GM12872 (cell line): ENCODE data around the gene BCKDK.
A peak's percentile ranks its signal among the peaks of the same experiment; 100 is the strongest.

Source experiments
- TF ChIP-seq, protein P1 (sequence below): IDR thresholded peaks from 3 replicates; pipeline ENCODE4 v1.5.1; 2011; ENCODE audit warnings: low read depth, mild to moderate bottlenecking, low read length, moderate library complexity; ENCODE audit not compliant: insufficient read depth

The BCKDK gene

DNA sequence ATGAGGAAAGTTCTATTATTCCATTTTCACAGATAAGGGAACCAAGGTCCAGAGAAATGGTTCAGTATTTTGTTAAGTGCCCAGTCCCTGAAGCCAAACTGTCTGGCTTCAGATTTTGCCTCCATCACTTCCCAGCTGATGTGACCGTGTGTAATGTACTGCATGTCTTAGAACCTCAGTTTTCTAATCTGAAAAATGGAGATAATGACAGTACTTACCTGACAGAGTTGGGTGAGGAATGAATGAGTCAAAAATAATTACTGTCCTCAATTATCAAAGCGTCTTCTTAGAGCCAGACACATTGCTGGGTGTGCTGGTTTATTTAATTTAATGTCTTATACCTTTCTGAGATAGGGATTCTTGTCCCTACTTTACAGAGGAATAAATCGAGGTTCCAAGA is 40.8 kb upstream of the BCKDK start:
- TF ChIP-seq, protein P1, sequence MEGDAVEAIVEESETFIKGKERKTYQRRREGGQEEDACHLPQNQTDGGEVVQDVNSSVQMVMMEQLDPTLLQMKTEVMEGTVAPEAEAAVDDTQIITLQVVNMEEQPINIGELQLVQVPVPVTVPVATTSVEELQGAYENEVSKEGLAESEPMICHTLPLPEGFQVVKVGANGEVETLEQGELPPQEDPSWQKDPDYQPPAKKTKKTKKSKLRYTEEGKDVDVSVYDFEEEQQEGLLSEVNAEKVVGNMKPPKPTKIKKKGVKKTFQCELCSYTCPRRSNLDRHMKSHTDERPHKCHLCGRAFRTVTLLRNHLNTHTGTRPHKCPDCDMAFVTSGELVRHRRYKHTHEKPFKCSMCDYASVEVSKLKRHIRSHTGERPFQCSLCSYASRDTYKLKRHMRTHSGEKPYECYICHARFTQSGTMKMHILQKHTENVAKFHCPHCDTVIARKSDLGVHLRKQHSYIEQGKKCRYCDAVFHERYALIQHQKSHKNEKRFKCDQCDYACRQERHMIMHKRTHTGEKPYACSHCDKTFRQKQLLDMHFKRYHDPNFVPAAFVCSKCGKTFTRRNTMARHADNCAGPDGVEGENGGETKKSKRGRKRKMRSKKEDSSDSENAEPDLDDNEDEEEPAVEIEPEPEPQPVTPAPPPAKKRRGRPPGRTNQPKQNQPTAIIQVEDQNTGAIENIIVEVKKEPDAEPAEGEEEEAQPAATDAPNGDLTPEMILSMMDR, result no peak

DNA sequence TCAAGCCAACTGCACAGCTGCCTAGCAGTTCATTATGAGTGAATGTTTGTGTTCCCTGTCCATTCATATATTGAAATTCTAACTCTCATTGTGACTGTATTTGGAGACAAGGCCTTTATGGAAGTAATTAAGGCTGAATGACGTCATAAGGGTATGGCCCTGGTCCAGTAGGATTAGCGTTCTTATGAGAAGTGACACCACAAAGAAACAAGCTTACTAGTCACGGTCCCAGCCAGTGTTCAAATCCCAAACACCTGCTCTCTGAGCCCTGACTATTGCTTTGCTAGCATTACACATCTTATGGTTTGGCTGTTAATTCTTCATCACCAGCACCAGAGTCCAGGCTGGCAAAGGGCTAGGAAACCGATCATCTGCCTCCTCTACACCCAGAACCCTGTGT is 36.3 kb upstream of the BCKDK start:
- TF ChIP-seq, protein P1, result no peak

DNA sequence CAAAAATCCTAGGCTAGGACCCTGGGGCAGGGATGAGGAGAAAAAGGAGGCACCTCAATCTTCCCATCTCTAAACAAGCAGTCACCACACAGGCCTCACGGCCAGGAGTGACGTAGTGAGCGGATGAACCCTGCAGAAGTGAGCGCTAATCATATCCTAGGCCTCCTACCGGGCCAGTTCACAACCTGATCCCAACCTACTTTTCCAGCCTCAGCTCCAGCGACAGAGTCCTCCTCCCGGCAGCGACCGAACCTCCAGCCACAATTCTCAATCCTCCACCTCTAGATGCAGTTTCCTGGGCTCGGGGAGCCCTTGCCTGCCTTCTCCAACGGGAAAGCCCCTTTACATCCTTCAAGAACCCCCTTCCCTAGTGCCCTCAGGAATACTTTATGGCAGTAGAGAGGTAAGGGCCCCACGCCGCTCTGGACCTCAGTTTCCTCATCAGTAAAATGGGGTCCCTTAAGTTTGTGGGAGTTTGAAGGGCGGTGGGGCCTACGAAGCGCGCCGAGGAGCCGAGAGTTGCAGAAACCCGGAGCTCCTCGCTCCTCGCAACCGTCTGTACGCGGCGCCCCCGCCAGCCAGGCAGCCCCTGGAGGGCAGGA is 35.5 kb upstream of the BCKDK start:
- TF ChIP-seq, protein P1, result no peak

DNA sequence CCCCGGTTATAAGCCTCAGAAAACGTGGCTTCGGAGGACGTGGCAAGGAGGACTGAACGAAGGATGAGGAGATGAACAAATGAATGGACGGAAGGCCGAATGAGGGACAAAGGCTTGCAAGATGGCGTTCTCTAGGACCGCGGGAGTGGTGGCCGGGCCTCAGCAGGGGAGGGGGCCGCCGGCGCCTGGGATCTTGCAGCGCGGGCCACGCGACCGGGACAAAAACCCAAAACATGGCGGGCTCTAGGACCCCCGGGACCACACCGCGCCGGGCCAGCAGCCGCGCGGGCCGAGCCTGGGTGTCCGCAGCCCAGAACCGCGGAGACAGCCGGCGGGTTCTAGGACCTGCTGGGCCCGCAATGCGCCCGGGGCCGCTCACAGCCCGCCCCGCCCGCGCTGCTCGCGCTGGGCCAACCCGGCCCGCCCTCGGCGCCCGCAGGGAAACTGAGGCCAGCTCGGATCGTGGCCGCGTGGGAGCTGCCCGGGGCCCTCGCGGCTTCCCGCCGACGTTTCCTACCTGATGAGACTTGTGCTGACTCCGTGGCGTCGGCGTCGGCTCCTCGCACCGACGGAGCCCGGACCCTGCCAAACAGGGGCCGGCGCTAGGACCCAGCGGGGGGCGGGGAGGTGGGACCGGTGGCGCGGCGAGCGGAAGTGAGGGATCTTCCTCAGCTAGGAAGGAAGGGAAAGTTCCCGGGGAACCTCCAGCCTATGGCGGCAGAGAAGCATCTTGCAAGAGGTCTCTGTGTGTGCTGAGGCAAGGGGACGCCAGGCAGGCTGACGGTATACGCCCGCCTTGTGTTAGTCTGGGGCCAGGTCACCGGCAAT is 34.8 kb upstream of the BCKDK start:
- TF ChIP-seq, protein P1, result no peak

DNA sequence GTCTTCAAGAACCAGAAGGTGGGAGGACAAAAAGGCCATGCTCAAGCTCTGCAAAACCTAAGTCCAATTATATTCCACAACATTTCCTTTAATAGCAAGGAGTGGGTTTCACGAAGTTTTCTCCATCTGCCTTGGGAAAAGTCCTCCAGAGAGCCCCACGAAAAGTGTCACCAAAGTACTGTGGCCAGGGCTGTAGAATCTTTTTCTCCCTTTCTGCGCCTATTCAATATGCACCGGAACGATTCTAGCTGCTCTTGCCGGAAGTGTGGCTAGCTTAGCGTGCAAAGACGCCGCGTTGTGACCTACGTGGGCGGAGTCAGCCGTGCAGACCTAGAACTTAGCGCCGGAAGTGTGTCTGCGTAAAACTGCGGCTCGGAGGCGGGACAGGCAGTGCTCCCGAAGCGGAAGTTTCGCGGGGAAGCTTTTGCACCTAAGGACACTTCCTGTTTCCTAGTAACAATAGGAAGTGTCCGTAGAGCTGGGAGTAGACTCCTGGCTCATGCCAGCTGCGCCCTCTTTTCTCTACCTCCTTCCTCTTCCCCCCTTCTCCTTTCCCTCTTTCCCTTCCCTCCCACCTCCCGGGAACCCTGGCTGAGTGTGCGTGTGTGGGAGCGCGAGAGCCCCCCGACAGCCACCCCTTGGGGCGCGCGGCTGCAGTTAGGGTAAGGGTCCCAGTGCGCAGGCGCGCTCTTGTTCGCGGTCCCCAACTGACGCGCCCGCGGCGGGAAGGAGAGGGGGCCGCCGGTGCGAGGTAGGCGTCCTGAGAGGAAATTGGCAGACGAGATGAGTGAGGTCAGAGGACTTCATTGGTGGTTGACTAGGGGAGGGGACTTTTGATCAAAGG is 34.0 kb upstream of the BCKDK start, which contains the start of the genes ZNF646 and ZNF668:
TSS of gene ZNF646 (plus strand) at position 453 of the 844 bp plus-strand sequence. CDS start 1,903 bp downstream, outside the sequence.
TSS of gene ZNF668 (minus strand) at position 271 of the 844 bp plus-strand sequence. CDS start 9,781 bp downstream, outside the sequence.
- TF ChIP-seq, protein P1, result peak; percentile 4; the same call in 1 of the 3 replicates

DNA sequence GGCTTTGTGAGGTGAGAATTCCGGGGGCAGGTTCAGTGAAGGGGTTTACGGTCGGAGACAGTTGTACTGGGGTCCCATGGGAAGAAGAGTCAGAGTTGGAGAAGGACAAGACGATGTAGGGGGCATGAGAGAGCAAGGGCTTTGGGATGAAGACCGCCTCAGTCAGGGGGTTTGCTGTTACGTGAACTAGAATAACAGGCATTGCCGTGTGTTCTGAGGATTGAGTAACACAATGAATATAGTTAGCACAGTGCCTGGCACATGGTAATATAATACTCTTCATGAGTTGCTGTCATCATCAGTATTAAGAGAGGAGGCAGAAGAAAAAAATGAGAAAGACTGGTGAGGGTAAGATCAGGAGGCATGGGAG is 33.4 kb upstream of the BCKDK start:
- TF ChIP-seq, protein P1, result 0 out of 3 replicates have a peak, but pooled peaks have one; percentile 3

DNA sequence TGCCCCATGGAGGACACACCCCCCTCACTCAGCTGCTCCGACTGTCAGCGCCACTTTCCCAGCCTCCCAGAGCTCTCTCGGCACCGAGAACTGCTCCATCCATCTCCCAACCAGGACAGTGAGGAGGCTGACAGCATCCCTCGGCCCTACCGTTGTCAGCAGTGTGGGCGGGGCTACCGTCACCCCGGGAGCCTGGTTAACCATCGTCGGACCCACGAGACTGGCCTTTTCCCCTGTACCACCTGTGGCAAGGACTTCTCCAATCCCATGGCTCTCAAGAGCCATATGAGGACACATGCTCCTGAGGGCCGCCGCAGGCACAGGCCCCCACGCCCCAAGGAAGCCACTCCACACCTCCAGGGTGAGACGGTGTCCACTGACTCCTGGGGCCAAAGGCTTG is 31.9 kb upstream of the BCKDK start:
- TF ChIP-seq, protein P1, result no peak
